ENCODE measurements around the gene GULP1. TPM values are rescaled to one million over a fixed set of nuclear protein-coding genes. Genes with fewer than 3 reads are reported as not detected.

Gene GULP1
- total and polyA plus RNA-seq, 2 of the 13 experiments (the other 11 are each of a cell fraction or from before 2014, with no cell fraction given): 0.15 TPM; not detected in 1

GRCh38 chr2:188328419-188328818 is 36.7 kb downstream of the GULP1 start (continued):
- TF ChIP-seq ZNF260 (CRISPR knock-in tag; IDR thresholded peaks at IDR 0.05; ENCODE audit: borderline replicate concordance, low read depth) (no peak), ESRRA (CRISPR knock-in tag; IDR thresholded peaks at IDR 0.05; ENCODE audit: low read depth) (no peak), CSRNP1 (CRISPR knock-in tag; IDR thresholded peaks at IDR 0.05) (no peak), ZNF775 (CRISPR knock-in tag; IDR thresholded peaks at IDR 0.05; ENCODE audit: borderline replicate concordance) (no peak), BORCS8-MEF2B (CRISPR knock-in tag; IDR thresholded peaks at IDR 0.05) (no peak)

- no peaks in the 10 kb centered on the region for H4K20me1 ChIP-seq (ENCODE audit: insufficient read depth, low read length)
- H3K36me3 ChIP-seq (replicated peaks in 1 of 2; ENCODE audit: control insufficient read depth in 1 of 2, insufficient read depth in 2 of 2, low read length in 2 of 2): no peaks in the 10 kb centered on the region
- H3K4me2 ChIP-seq (ENCODE audit: low read depth, low read length): no peak overlapping the region
- no peak for TF ChIP-seq NR2F6 (IDR thresholded peaks at IDR 0.05)
- TF ChIP-seq NR2F6 (CRISPR knock-in tag; IDR thresholded peaks at IDR 0.05): no peak
- no peak for TF ChIP-seq SNAPC4 (CRISPR knock-in tag; IDR thresholded peaks at IDR 0.05)
- TF ChIP-seq ZNF589 (CRISPR knock-in tag; conservative IDR thresholded peaks at IDR 0.05): no peak
- no peak for TF ChIP-seq ZNF615 (CRISPR knock-in tag; IDR thresholded peaks at IDR 0.05; ENCODE audit: borderline replicate concordance)
- no peak for TF ChIP-seq HHEX (CRISPR knock-in tag; IDR thresholded peaks at IDR 0.05)
- TF ChIP-seq PREB (CRISPR knock-in tag; IDR thresholded peaks at IDR 0.05): no peak
- no peak for TF ChIP-seq IKZF5 (CRISPR knock-in tag; IDR thresholded peaks at IDR 0.05)
- no peak for TF ChIP-seq TAF1 (CRISPR knock-in tag; IDR thresholded peaks at IDR 0.05)
- no peak overlapping the region for H3K27ac ChIP-seq (ENCODE audit: extremely low read length, insufficient read depth, low read length)
- no peak for ATAC-seq
- H3K9me3 ChIP-seq (ENCODE audit: low read length): no peaks in the 10 kb centered on the region
- intact Hi-C loops (cut with micrococcal nuclease; ENCODE audit: unreplicated experiment) (no loop called here), in situ Hi-C loops (cut with HindIII; ENCODE audit: extremely low pct_ligation_motif_present, low pct_unique_long_range_greater_than_20kb) (no loop called here)
- DNase-seq (ENCODE audit: low spot score): no peak
- H3K4me1 ChIP-seq (ENCODE audit: insufficient read depth, low read length): no peaks in the 10 kb centered on the region
- 0% methylated on average over 2 of the region's 2 CpGs for WGBS (ENCODE audit: low lambda C conversion rate)
- no peaks in the 10 kb centered on the region for H3K27me3 ChIP-seq (ENCODE audit: control insufficient read depth in 1 of 2, insufficient read depth in 2 of 2, low read length in 2 of 2)
- ChIA-PET POLR2A (no interaction called here), CTCF (ENCODE audit: low intra/inter-chr PET ratio, low total read pairs) (no interaction called here)
- no peaks in the 10 kb centered on the region for H3K79me2 ChIP-seq (ENCODE audit: insufficient read depth, low read length)
- H3K9ac ChIP-seq (ENCODE audit: insufficient read depth, low read depth, low read length): no peak overlapping the region
- no TSS peak for BruUV-seq (replicated peaks)
- H2AFZ ChIP-seq (ENCODE audit: low read length): no peak overlapping the region
- no peak overlapping the region for H3K4me3 ChIP-seq (replicated peaks in 1 of 3; ENCODE audit: insufficient read depth in 1 of 3, low read depth in 2 of 3, low read length in 3 of 3)
- no peak for FAIRE-seq
Observed at GRCh38 chr2:188330316-188331053, 38.8 kb downstream of the GULP1 start.

Data from HepG2 (cell line).